Activated T-helper 1 cell treated with anti-CD3 and anti-CD28 coated beads, Interleukin-12 subunit alpha, Interleukin-12 subunit beta, Interleukin-2, Interleukin-4 antibody, amounts not matched to agents 30 ng/mL and 10 ng/mL and 1 ng/mL, durations not matched to agents 14 hours and 24 hours and 36 hours (primary cell): ENCODE results near the gene OBSCN. TPM values are rescaled to one million over a fixed set of nuclear protein-coding genes. Genes with fewer than 3 reads are reported as not detected.
A peak's percentile ranks its signal among the peaks of the same experiment; 100 is the strongest.

ENCODE experiments used
- DNase-seq: peaks from one replicate; pipeline ENCODE4 v3.0.0; 2021; ENCODE audit warnings: low spot score
- H3K27ac Mint-ChIP-seq: one replicate; pipeline ENCODE4 v1.8.0; 2021; ENCODE audit warnings: mild to moderate bottlenecking, mixed read lengths
- H3K27me3 Mint-ChIP-seq: one replicate; pipeline ENCODE4 v1.8.0; 2022; ENCODE audit warnings: mild to moderate bottlenecking, moderate library complexity, mixed read lengths; ENCODE audit not compliant: insufficient read depth
- H3K36me3 Mint-ChIP-seq: one replicate; pipeline ENCODE4 v1.8.0; 2021; ENCODE audit warnings: low read depth, mixed read lengths
- H3K4me1 Mint-ChIP-seq: one replicate; pipeline ENCODE4 v1.8.0; 2021; ENCODE audit warnings: low read depth, mixed read lengths
- H3K4me3 Mint-ChIP-seq: one replicate; pipeline ENCODE4 v1.8.0; 2021; ENCODE audit warnings: mild to moderate bottlenecking, moderate library complexity, mixed read lengths
- H3K9me3 Mint-ChIP-seq: one replicate; pipeline ENCODE4 v1.8.0; 2021; ENCODE audit warnings: mixed read lengths
- intact Hi-C: fragments of 100-400 bp; cut with micrococcal nuclease; formaldehyde crosslinking; loops from one replicate; pipeline ENCODE4 v1.15.1; 2024
- total RNA-seq: library from RNA; stranded (reverse); gene quantifications from 2 replicates; pipeline ENCODE4 v1.2.3, GENCODE V29; 2022

The OBSCN gene
- total RNA-seq, 1 donor from 2014 or later, result 15.2 TPM

- DNase-seq, result no peak
- Mint-ChIP-seq H3K4me3 (no peak overlapping the region), H3K27ac (no peak overlapping the region), H3K36me3 (no peaks in the 10 kb centered on the region), H3K27me3 (peaks cover 2% of the 10 kb centered on the region), H3K4me1 (no peaks in the 10 kb centered on the region), H3K9me3 (no peaks in the 10 kb centered on the region)
- intact Hi-C loops, result loop anchor here (2.0 kb wide), 1 partner anchor 37 kb away; no protein-coding TSS in a partner anchor
Measured at GRCh38 chr1:228175316-228176023, 32.4 kb upstream of the OBSCN start.

DNA sequence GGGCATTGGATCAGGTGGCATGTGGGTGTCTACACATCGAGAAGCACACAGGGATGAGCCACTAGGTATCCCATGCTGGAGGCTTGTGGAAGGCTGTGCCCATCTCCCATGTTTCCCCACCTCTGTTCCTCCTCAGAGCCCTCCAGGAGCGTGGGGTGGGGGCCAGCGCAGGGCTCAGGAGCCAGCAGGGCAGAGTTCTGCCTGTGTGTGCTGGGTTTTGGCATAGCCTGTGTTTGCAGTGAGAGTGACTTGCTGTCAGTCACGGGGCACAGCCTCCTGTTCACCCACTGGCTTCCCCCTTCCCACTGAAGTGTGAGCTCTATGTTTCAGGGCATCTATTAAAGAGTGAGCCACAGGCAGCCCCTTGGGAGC is 31.8 kb upstream of the OBSCN start:
- no peak for DNase-seq
- intact Hi-C loops, result no loop called here
- H3K27ac Mint-ChIP-seq, result no peak overlapping the region
- no peaks in the 10 kb centered on the region for H3K4me1 Mint-ChIP-seq
- no peaks in the 10 kb centered on the region for H3K36me3 Mint-ChIP-seq
- no peaks in the 10 kb centered on the region for H3K9me3 Mint-ChIP-seq
- no peak overlapping the region for H3K4me3 Mint-ChIP-seq
- peaks cover 2% of the 10 kb centered on the region for H3K27me3 Mint-ChIP-seq

DNA sequence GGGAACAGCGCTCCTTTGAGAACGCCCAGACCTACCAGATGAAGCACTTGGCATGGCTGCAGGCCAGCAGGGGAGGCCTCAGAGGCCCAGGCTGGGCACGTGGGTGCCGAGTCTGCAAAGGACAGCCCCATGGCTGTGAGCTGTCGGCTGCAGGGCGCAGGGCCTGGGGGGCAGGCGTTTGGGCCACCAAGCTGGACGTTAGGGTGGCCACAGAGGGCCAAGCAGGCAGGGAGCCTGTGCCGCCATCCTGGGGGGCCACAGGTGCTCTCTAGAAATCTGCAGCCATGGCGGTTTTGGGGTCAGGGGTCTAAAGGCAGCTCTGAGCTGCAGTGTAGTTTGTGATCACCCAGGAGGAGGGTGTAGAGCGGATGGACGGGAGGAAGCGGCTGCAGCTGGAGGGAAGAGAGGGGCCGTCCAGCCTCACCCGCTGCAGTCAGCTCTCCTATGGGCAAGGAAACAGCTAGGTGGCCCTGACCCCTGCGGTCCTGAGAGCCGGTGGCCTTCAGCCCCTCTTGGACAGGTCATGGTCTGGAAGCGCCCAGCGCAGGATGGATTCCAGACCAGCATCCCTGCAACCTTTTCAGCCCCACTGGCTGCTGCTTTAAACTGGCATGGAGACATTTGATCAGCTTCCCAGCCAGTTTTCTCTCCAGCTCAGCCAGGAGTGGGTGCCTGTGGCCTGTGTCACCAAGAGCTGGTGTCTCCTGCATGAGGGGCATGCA is 31.2 kb upstream of the OBSCN start:
- no peak overlapping the region for H3K4me3 Mint-ChIP-seq
- no peaks in the 10 kb centered on the region for H3K36me3 Mint-ChIP-seq
- intact Hi-C loops, result no loop called here
- H3K27ac Mint-ChIP-seq, result no peak overlapping the region
- DNase-seq, result no peak
- no peaks in the 10 kb centered on the region for H3K9me3 Mint-ChIP-seq
- no peaks in the 10 kb centered on the region for H3K4me1 Mint-ChIP-seq
- H3K27me3 Mint-ChIP-seq, result peaks cover 2% of the 10 kb centered on the region

GRCh38 chr1:228177183-228177475 is 30.7 kb upstream of the OBSCN start:
- H3K4me3 Mint-ChIP-seq, result no peak overlapping the region
- H3K27me3 Mint-ChIP-seq, result peaks cover 2% of the 10 kb centered on the region
- H3K36me3 Mint-ChIP-seq, result no peaks in the 10 kb centered on the region
- H3K4me1 Mint-ChIP-seq, result no peaks in the 10 kb centered on the region
- intact Hi-C loops, result no loop called here
- H3K9me3 Mint-ChIP-seq, result no peaks in the 10 kb centered on the region
- DNase-seq, result no peak
- no peak overlapping the region for H3K27ac Mint-ChIP-seq

DNA sequence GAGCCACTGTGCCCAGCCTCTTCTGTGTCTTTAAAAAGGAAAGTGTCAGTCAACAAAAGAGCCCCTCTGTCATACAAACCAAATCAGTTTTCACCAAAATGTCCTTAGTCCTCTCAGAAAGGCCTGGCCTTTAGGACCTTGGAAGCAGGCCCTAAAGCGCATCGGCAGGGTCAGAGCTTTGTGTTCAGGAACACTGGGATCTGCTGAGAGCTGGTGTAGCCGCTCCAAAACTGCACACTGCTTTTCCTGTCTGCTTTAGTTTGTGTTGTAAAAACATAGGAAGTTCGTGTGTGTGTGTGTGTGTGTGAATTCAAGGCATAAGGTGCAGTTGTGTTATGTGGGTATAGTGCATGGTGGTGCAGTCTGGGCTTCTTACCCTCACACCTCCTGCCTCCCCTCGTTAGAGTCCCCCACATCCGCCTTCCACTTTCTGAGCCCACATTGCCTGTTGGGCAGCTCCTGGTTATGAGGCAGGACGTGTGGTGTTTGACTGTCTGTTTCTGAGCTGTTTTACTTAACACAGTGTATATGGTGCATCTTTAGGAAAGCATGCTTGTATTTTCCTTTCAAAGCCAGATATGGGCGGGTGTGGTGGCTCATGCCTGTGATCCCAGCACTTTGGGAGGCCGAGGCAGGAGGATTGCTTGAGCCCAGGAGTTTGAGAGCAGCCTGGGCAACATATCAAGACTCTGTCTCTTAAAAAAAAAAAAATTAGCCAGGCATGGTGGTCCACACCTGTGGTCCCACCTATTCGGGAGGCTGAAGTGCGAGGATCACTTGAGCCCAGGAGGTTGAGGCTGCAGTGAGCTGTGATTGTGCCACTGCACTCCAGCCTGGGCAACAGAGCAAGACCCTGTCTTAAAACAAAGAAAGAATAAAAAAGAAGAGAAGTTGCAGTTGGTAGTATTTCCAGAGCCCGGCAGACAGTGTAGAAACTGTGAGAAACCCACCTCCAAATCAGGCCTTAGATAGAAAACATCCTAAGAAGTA is 29.8 kb upstream of the OBSCN start:
- Mint-ChIP-seq H3K4me3 (no peak overlapping the region), H3K27ac (peak overlapping the region; percentile 2), H3K9me3 (no peaks in the 10 kb centered on the region), H3K36me3 (no peaks in the 10 kb centered on the region), H3K4me1 (no peaks in the 10 kb centered on the region), H3K27me3 (peaks cover 2% of the 10 kb centered on the region)
- DNase-seq, result no peak
- intact Hi-C loops, result no loop called here

DNA sequence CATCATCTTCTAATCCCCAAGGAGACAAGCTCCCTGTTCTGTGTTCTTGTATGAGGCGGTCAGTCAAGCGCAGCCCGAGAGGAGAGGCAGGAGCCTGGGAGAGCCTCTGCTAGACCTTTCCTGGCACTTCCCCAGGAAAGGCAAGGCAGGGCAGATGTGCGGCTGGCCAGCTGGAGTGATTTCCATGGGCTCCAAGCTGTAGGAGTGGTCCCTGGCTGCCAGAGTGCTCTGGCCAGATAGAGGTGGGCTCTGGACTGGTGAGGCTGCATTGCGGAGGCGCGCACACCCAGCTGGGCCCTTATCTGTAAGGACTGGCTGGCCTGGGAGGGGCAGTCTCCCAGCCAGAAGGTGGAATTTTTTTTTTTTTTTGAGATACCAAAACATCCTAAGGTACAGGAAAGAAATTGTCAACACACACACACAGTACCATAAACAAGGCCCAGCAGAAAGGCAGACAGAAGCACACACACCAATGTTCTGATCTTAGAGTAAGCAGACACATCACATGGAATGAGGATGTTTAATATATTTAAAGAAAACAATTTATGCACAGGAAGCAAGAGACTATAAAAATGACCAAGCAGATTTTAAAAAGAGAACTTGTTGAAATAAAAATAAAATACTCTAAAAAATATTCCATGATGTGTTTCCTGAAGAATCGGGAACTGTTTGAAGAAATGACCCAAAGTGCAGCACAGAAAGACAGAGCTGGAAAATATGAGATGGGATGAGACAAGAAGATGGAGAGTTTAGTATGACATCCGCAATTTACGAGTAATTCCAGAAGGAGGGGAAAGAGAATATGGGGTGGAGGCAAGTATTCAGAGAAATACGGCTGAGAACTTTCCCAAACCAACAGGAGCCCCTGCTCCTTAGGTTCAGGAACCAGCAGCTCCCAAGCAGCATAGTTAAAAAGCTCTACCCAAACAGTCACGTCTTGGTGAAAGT is 28.8 kb upstream of the OBSCN start:
- no peaks in the 10 kb centered on the region for H3K4me1 Mint-ChIP-seq
- no peak overlapping the region for H3K27ac Mint-ChIP-seq
- peaks cover 2% of the 10 kb centered on the region for H3K27me3 Mint-ChIP-seq
- H3K9me3 Mint-ChIP-seq, result no peaks in the 10 kb centered on the region
- no peaks in the 10 kb centered on the region for H3K36me3 Mint-ChIP-seq
- DNase-seq, result no peak
- intact Hi-C loops, result no loop called here
- H3K4me3 Mint-ChIP-seq, result no peak overlapping the region

- DNase-seq, result no peak
- no peak overlapping the region for H3K4me3 Mint-ChIP-seq
- H3K9me3 Mint-ChIP-seq, result no peaks in the 10 kb centered on the region
- intact Hi-C loops, result loop anchor here (2.0 kb wide), 1 partner anchor 50 kb away; no protein-coding TSS in a partner anchor
- H3K36me3 Mint-ChIP-seq, result no peaks in the 10 kb centered on the region
- no peaks in the 10 kb centered on the region for H3K4me1 Mint-ChIP-seq
- H3K27ac Mint-ChIP-seq, result no peak overlapping the region
- peaks cover 2% of the 10 kb centered on the region for H3K27me3 Mint-ChIP-seq
Measured at GRCh38 chr1:228180271-228180958, 27.4 kb upstream of the OBSCN start.

- Mint-ChIP-seq H3K36me3 (no peaks in the 10 kb centered on the region), H3K4me1 (no peaks in the 10 kb centered on the region), H3K9me3 (no peaks in the 10 kb centered on the region), H3K27ac (no peak overlapping the region), H3K4me3 (no peak overlapping the region), H3K27me3 (peaks cover 2% of the 10 kb centered on the region)
- DNase-seq, result no peak
- intact Hi-C loops, result loop anchor here (2.0 kb wide), 1 partner anchor 50 kb away; no protein-coding TSS in a partner anchor
Measured at GRCh38 chr1:228180959-228181644, 26.7 kb upstream of the OBSCN start.

- H3K4me3 Mint-ChIP-seq, result no peak overlapping the region
- H3K27me3 Mint-ChIP-seq, result no peaks in the 10 kb centered on the region
- H3K27ac Mint-ChIP-seq, result no peak overlapping the region
- H3K36me3 Mint-ChIP-seq, result no peaks in the 10 kb centered on the region
- DNase-seq, result no peak
- H3K9me3 Mint-ChIP-seq, result no peaks in the 10 kb centered on the region
- no peaks in the 10 kb centered on the region for H3K4me1 Mint-ChIP-seq
- intact Hi-C loops, result loop anchor here (2.0 kb wide), 1 partner anchor 51 kb away; no protein-coding TSS in a partner anchor
Measured at GRCh38 chr1:228181645-228182034, 26.2 kb upstream of the OBSCN start.

- DNase-seq, result no peak
- Mint-ChIP-seq H3K27ac (no peak overlapping the region), H3K27me3 (no peaks in the 10 kb centered on the region), H3K4me3 (no peak overlapping the region), H3K36me3 (no peaks in the 10 kb centered on the region), H3K9me3 (no peaks in the 10 kb centered on the region), H3K4me1 (no peaks in the 10 kb centered on the region)
- intact Hi-C loops, result no loop called here
Measured at GRCh38 chr1:228182296-228183030, 25.4 kb upstream of the OBSCN start.

DNA sequence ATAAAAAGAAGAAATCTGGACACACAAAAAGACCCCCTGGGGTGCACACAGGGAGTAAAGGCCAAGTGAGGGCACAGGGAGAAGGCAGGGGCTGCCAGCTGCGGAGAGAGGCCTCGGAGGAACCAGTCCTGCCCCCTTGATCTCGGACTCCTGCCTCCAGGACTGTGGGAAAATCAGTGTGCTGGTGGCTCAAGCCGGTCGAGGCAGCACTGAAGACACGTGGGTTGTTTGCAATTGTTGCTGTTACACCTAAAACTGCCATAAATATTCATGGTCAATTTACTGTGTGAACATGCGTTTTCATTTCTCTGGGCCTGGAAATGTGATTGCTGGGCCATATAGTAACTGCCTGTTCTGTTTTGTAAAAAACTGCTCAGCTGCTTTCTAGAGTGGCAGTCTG is 23.7 kb upstream of the OBSCN start:
- H3K9me3 Mint-ChIP-seq, result no peaks in the 10 kb centered on the region
- no peak overlapping the region for H3K27ac Mint-ChIP-seq
- no peak for DNase-seq
- no peaks in the 10 kb centered on the region for H3K27me3 Mint-ChIP-seq
- no peaks in the 10 kb centered on the region for H3K36me3 Mint-ChIP-seq
- H3K4me3 Mint-ChIP-seq, result no peak overlapping the region
- intact Hi-C loops, result no loop called here
- H3K4me1 Mint-ChIP-seq, result no peaks in the 10 kb centered on the region
